ENCODE measurements around the gene SLC25A10. TPM values are rescaled to one million over a fixed set of nuclear protein-coding genes. Genes with fewer than 3 reads are reported as not detected.
A peak's percentile ranks its signal among the peaks of the same experiment; 100 is the strongest.
"Not testable (repeated sequence)": the region's sequence is repeated elsewhere in the genome, so short reads cannot be mapped to it uniquely, and the experiment has no call there.

Gene SLC25A10, protein sequence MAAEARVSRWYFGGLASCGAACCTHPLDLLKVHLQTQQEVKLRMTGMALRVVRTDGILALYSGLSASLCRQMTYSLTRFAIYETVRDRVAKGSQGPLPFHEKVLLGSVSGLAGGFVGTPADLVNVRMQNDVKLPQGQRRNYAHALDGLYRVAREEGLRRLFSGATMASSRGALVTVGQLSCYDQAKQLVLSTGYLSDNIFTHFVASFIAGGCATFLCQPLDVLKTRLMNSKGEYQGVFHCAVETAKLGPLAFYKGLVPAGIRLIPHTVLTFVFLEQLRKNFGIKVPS
- 93.2 and 105 TPM in 2 replicates for total RNA-seq (2014; rRNA removed; shearing (Covaris generic); ENCODE audit: low replicate concordance)

DNA sequence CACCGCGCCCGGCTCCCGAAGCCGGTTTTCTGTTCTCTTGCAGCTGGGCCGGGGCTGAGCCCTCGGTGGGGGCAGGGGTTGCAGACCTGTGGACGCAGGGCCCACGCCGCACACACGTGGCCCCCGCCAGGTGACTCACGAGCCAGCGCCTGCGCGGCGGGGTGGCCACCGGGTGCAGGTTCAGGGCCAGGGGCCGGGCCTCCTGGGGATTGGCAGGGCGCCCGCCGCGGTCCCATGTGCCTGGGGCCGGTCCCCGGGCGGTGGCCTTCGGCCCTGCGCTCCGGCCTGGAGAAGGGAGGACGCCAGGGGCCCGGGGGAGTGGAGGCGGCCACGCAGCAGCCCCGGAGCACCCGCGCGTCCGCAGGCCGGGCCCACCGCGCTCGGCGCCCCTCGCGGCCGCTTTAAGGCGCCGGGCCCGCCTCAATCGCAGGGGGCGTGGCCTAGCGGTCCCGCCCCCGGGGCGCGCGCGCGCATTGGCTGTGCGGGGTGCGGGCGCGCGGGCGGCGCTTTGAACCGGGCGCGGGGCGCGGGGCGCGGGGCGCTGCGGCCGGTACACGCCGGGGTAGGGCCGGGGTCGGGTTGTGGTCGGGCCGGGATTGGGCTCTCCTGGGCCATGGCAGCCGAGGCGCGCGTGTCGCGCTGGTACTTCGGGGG is at the start of gene SLC25A10:
Gene SLC25A10 (plus strand): TSS at position 471 of the 654 bp plus-strand sequence. CDS start 143 bp downstream, at position 614.
- in situ Hi-C loops (cut with HindIII; ENCODE audit: low pct_unique_long_range_greater_than_20kb, low sequenced_read_pairs) = no loop called here
- DNase-seq (ENCODE audit: low read depth) = peak; percentile 89

DNA sequence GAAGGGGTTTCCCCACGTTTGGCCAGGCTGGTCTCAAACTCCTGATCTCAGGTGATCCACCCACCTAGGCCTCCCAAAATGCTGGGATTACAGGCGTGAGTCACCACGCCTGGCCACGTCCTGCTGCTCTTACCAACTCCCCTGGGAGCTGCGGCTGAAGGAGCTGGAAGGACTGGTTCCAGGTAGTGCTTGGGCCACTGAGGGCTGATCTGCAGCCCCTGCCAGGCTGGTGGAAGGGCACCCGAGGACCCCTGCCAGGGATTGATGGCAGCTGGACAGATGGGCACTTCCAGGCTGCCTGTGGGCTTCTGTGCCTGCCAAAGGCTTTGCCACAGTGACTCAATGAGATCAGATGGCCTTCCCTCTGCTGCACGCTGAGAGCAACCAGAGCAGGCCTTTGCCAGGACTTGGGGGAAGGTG is 48.0 kb upstream of the SLC25A10 start:
- in situ Hi-C loops (cut with HindIII; ENCODE audit: low pct_unique_long_range_greater_than_20kb, low sequenced_read_pairs) = no loop called here
- no peak for DNase-seq (ENCODE audit: low read depth)

DNA sequence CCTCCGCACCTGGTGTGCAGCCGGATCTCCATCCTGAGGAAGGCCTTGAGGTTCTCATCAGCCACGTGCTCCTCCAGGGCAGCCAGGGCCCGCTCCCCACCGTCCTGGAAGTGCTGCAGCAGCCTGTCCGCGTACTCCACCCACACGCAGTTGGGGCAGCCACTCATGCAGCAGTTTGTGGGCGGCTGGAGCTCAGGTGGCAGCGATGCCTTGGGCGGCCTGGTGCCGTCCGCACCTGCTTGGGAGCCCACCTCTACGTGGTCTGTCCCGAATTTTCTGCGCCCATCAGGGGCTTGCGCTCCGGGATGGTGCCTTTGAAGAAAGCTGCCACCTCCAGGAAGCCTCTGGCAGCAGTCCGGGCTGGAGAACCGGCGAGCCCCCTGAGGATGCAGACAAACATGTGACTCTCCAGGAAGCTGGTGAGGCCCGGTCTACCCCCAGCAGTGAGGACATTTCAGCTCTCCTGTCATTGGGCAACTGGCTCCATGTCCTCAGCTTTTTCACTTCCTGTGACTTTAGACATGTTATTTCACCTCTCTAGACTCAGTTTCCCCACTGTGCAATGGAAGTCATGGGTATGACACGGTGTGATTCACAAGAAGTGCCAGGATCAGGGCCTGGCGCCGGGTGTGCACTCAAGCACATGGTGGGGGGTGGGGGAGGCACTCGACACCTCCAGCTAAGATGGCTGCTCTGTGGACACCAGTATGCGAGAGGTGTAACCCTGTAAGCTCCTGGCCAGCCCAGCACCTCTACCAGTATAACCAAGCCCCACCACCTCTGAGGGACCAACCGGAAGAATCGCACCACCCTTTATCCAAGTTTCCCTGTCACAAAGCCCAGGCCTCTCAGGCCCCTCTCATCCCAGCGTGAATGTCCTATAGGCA is 46.6 kb upstream of the SLC25A10 start:
- peak; percentile 36 for DNase-seq (ENCODE audit: low read depth)
- in situ Hi-C loops (cut with HindIII; ENCODE audit: low pct_unique_long_range_greater_than_20kb, low sequenced_read_pairs) = no loop called here

DNA sequence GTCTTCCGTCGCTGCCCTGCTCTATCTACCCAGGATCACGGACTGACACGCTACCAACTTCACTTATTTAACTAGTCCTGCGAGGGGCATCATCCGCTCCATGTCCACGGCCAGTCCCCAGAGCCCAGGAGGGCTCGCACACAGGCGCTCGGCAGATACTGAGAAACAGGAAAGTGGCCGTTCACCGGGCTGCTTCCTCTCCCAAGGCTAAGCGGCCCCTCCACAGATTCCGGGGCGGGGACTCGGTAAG is 46.1 kb upstream of the SLC25A10 start:
- in situ Hi-C loops (cut with HindIII; ENCODE audit: low pct_unique_long_range_greater_than_20kb, low sequenced_read_pairs) = no loop called here
- no peak for DNase-seq (ENCODE audit: low read depth)

DNA sequence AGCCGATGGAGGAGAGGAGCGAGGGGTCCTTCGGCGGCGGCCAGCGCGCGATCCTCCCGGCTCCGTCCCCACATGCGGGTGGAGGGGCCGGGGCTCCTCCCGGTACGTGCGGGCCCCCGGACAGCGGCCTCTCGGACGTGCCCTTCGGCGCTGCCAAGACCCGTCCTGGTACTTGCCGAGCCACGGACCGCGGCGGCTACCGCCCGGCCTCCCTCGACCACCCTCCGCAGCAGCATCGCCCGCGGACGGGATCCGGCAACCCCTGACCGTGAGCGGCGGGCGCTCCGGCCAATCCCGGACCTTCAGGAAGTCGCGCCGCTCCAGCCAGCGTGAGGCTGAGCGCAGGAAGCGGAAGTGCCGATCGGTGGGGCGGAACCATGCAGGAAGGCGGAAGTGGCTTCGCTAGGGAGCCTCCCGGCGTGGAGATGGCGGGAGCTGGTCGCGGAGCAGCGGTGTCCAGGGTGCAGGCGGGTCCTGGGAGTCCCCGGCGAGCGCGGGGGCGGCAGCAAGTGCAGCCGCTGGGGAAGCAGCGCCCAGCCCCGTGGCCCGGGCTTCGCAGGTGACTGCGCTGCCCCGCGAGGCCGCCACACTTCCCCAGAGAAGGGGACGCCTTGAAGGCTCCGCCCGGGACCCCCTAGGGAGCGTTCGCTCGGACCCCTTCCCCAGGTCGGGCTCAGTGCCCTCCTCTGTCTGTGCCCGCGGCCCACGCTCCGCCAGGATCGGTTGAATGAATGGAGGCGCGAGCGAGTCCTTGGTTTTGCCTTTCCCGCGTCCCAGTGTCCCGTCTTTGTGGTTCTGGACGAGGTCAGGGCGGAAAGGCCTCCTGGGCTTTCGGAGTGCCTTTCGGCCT is 45.5 kb upstream of the SLC25A10 start, which contains the start of the genes CCDC137 and OXLD1:
Gene CCDC137 (plus strand): TSS at position 396 of the 850 bp plus-strand sequence. CDS start 30 bp downstream, at position 426.
Gene OXLD1 (minus strand): TSS at position 264 of the 850 bp plus-strand sequence. CDS start 28 bp downstream, at position 236.
- in situ Hi-C loops (cut with HindIII; ENCODE audit: low pct_unique_long_range_greater_than_20kb, low sequenced_read_pairs) = no loop called here
- DNase-seq (ENCODE audit: low read depth) = peak; percentile 89

DNA sequence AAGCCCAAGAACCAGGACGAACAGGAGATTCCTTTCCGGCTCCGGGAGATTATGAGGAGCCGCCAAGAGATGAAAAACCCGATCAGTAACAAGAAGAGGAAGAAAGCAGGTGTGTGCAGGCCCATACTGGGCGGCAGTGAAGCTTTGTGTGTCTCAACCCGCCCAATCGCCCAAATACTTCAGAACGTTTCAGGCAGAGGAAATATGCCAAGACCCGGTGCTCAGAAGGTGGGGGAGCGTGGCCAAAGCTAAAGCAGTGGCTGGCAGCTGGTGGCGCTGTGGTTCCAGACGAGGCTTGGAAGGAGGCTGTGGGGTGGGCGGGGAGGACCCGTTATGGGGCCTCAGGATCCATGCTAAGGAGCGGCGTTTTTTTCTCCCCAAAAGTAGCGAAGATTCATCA is 44.3 kb upstream of the SLC25A10 start:
- DNase-seq (ENCODE audit: low read depth) = no peak
- in situ Hi-C loops (cut with HindIII; ENCODE audit: low pct_unique_long_range_greater_than_20kb, low sequenced_read_pairs) = no loop called here

DNA sequence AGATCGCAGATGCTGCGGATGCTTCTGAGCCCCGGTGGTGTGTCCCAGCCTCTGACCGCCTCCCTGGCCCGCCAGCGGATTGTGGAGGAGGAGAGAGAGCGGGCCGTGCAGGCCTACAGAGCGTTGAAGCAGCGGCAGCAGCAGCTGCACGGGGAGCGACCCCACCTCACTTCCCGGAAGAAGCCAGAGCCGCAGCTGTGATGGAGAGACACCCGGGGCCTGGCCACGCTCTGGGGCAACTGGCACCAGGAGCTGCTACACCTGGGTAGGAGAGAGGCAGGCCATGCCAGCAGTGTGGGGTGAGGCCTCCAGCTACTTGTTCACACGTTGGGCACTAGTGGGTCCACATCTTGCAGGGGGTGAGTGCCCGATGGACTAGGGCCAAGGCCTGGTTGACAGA is 39.6 kb upstream of the SLC25A10 start:
- in situ Hi-C loops (cut with HindIII; ENCODE audit: low pct_unique_long_range_greater_than_20kb, low sequenced_read_pairs) = no loop called here
- no peak for DNase-seq (ENCODE audit: low read depth)

DNA sequence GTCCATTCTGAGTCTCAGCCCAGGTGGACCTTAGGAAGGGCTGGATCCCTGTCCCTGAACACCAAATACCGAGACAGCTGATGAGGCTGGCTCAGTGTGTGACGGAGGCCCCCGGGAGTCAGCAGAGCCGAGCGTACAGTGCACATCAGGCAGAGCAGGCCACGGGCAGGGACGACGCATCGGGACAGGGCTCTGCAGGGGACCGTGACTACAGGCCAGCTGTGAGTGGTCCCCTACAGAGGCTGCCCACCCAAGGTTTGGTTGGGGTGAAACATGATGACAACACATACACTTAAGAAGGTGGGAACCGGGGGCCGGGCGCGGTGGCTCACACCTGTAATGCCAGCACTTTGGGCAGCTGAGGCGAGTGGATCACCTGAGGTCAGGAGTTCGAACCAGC is 39.1 kb upstream of the SLC25A10 start:
- DNase-seq (ENCODE audit: low read depth) = no peak
- in situ Hi-C loops (cut with HindIII; ENCODE audit: low pct_unique_long_range_greater_than_20kb, low sequenced_read_pairs) = no loop called here

DNA sequence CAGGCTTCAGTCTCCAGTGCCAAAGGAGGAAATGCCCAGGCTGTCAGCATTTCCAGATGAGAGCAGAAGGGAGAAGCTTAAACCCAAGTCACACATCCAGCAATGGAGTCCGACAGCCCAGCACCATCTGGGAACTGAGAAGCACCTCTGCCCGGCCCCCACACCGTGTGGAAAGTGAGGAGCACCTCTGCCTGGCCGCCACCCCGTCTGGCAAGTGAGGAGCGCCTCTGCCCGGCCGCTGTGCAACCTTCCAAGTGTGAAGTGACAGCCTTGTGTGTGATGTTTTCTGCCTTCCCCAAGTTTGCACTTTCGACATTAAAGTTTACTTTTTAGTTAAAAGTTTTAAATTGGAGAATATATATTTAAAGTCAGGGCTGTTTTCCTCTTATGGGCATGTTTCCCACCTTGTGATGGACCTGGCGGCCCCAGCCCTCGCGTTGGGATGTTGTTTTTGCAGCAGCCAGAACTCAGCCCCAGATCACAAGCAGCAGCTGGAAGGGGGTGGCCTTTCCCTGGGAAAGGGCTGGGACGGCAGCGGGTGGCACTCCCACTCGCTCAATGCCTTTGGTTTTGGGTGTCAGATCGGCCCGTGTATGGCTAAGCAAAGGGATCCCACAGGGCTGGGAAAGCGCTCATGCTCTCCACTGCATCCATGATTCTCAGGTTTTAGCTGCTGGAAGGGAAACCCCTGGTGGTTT is 38.4 kb upstream of the SLC25A10 start:
- DNase-seq (ENCODE audit: low read depth) = no peak
- in situ Hi-C loops (cut with HindIII; ENCODE audit: low pct_unique_long_range_greater_than_20kb, low sequenced_read_pairs) = no loop called here

DNA sequence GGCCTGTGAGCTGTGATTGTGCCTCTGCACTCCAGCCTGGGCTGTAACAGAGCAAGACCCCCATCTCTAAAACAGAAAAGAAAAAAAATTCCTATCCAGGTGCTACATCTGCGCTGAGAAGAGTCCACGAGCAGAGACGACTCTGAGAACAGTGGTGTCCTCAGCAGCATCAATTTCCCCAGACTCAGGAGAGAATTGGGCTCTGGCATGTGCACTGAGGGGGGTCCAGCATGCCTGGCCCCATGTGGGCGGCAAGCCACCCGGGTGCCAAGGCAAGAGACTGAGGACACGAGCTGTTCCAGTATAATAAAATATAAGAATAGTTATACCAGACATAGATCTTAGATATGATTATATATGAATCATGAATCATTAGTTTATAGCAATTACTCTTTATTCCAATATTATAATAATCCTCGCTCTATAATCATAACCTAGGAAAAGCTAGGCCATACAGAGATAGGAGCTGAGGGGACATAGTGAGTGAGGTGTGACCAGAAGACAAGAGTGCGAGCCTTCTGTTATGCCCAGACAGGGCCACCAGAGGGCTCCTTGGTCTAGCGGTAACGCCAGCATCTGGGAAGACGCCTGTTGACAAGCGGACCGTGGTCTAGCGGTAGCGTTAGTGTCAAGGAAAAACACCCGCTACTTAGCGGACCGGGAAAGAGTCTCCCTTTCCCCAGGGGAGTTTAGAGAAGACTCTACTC is 36.4 kb upstream of the SLC25A10 start:
- DNase-seq (ENCODE audit: low read depth) = peak; percentile 41
- in situ Hi-C loops (cut with HindIII; ENCODE audit: low pct_unique_long_range_greater_than_20kb, low sequenced_read_pairs) = not testable (repeated sequence)

DNA sequence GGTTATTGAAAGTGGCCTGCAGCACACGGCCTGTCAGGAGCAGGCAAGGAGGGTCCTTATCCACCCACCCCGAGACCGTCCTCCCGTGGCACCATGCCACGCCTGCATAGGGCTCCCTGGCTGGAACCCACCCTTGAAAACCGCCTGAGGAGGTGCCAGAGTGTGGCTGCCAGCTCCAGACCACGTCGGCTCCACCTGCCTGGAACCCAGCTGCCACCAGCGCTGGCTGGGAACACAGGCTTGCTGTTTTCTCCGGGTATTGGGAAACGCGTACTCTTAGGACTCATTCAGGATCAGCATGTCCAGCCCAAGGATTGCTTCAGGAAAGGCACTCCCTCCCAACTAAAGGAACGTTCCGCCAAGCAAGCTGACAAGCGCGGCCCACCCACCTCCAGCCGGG is 35.2 kb upstream of the SLC25A10 start:
- in situ Hi-C loops (cut with HindIII; ENCODE audit: low pct_unique_long_range_greater_than_20kb, low sequenced_read_pairs) = no loop called here
- no peak for DNase-seq (ENCODE audit: low read depth)

DNA sequence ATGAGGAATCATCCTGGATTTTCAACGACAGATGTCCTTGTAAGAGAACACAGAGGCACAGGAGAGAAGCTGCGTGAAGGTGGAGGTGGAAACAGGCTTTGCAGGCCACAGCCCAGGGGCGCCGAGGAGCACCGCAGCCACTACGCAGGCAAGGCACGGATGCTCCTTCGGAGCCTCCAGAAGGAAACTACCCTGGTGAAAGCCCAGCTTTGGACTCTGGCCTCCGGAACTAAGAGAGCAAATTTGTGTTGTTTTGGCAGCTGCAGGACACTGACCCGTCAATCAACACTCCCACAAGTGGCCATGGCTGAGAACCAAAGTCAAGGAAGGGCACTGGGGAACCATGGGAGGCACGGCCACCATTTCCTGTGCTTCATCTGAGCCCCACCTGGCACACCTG is 31.9 kb upstream of the SLC25A10 start:
- no peak for DNase-seq (ENCODE audit: low read depth)
- in situ Hi-C loops (cut with HindIII; ENCODE audit: low pct_unique_long_range_greater_than_20kb, low sequenced_read_pairs) = no loop called here

DNA sequence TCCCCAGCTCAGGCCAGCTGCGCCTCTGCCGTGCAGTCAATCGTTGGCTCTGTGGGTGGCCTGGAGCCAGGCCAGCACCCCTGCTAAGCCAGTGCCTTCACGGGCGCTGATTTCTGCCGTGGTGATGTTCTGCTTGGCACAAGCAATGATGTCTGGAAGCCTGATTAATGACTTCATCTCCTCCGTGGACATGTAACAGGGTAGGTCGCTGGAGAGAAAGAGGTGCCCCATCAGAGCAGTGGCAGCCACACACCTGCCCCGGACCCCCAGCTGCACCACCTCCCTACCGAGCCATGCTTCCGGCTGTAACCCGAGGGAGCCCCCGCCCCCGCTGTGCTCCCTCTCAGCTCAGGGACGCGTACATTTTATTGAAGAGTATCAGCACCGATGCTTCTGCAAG is 30.4 kb upstream of the SLC25A10 start:
- peak; percentile 70 for DNase-seq (ENCODE audit: low read depth)
- in situ Hi-C loops (cut with HindIII; ENCODE audit: low pct_unique_long_range_greater_than_20kb, low sequenced_read_pairs) = no loop called here

DNA sequence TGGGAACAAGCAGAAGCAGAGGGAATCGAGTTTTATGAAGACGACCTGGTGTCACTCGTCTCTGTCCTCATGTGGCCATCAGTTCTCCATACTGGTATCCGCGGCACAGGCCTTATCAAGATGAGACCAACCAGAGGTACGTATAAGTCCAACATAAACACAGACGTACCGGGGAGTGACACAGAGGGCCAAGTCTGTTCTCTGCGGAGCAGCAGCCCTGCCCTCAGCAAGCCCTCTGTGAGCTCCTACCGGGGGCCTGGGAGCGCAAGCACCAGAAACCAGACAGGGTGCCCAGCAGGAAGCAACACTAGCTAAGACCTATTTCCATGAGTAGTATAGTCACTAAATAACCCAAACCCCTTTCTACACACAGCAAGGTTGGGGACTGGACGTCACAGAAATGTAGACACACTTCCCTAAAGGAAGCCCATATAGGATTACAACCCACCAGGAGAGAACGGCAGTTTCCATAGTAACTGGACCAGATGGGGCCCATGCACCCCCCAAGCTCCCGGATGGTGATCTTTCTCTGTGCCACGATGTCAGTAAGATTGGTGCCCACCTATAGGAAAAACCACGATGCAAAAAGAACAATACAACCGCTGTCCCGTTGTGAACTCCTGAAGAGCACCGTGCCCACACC is 29.4 kb upstream of the SLC25A10 start:
- no peak for DNase-seq (ENCODE audit: low read depth)
- in situ Hi-C loops (cut with HindIII; ENCODE audit: low pct_unique_long_range_greater_than_20kb, low sequenced_read_pairs) = no loop called here

DNA sequence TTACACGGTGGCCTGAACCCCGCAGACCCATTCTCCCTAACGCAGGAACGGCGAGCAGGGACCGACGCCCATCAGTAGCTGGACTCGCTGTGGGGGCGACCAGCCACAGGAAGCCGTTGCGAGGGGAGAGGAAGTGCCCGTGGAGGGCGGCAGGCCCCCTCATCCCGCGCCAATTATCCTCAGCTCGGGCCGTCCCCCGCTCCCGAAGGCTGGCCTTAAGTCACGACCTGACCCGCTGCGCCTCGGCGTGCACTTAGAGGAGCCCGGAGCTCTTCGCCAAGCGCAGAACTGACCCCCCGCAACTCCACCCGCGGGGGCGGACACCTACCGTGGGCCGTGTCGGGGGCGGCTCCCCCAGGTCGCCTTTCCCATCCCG is 28.9 kb upstream of the SLC25A10 start:
- DNase-seq (ENCODE audit: low read depth) = no peak
- in situ Hi-C loops (cut with HindIII; ENCODE audit: low pct_unique_long_range_greater_than_20kb, low sequenced_read_pairs) = no loop called here

DNA sequence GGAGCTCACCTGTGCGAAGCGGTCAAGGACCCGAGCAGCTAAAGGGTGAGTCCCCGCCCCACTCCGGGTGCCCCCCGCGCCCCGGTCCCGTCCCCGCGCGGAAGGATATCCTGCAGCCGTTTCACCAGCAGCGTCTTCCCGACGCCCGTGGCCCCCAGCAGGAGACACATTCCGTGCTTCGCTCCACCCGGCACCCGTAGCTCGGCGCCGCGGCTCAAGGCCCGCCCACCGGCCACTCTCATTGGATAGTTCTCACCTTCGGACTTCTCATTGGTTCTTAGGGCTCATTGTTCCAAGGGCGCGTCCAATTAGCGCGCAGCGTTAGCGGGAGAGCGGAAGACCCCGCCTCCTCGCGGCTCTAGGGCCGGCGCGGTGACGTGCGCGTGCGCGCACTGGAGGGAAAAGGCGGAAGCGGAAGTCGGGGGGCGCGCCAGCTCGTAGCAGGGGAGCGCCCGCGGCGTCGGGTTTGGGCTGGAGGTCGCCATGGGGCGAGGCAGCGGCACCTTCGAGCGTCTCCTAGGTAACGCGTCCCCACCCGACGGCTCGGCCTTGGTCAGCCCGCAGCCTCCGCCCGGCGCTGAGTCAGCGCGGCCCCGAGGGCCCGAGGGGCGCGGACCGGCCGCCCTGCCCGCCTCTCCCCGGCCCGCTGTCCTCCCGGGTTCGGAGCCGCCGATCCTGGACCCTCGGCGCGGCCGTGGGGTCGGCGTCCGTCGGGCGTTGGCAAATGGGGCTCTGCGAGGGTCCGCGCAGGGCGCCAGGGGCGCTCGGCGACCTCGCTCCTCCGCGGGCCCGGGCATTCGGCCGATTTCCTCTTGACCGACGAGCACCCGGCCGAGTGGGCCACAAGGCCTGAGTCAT is 28.3 kb upstream of the SLC25A10 start, which contains the start of the genes ARL16 and HGS:
Gene ARL16 (minus strand): TSS at position 214 of the 858 bp plus-strand sequence. CDS start 44 bp downstream, at position 170.
Gene HGS (plus strand): TSS at position 428 of the 858 bp plus-strand sequence. CDS start 56 bp downstream, at position 484.
- in situ Hi-C loops (cut with HindIII; ENCODE audit: low pct_unique_long_range_greater_than_20kb, low sequenced_read_pairs) = no loop called here
- peak; percentile 99 for DNase-seq (ENCODE audit: low read depth)
